ENCODE data around the gene CDKN2AIP.

Gene CDKN2AIP

DNA sequence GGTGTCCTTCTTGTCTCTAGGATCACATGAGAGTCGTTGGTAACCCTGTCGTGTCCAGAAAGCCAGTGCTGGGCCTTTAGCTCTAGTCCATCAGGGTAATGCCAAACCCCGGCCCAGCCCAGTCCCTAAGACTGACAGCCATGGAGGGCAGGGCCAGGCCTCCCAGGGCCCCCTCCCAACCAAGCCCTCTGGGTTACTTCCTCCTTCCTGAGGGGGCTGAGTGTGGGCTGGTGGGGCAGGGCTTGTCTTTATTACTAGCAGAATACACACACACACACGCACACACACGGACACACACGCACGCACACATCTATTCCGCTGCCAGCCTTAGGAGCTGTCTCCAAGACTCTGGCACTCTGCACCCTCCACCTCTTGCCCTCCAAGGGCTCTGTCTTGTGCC is 35.6 kb upstream of the CDKN2AIP start:
- Histone ChIP-seq H2BK12ac (ENCODE audit: low read length) (no peak overlapping the region), H3K79me1 (ENCODE audit: low read depth, low read length) (no peaks in the 10 kb centered on the region), H3K9ac (ENCODE audit: low read depth, low read length, poor library complexity) (no peak overlapping the region), H3K9me3 (replicated peaks in 1 of 2; ENCODE audit: control insufficient read depth in 2 of 2, insufficient read depth in 1 of 2, low read depth in 1 of 2, low read length in 2 of 2) (no peaks in the 10 kb centered on the region), H4K91ac (ENCODE audit: low read depth, low read length, poor library complexity) (no peak overlapping the region), H3K4ac (ENCODE audit: low read length) (no peak overlapping the region), H2AK5ac (ENCODE audit: low read depth, low read length) (peak overlapping the region; percentile 76), H2AFZ (ENCODE audit: low read length) (no peak overlapping the region), H4K8ac (ENCODE audit: low read depth, low read length) (no peak overlapping the region), H3K4me1 (ENCODE audit: control insufficient read depth in 2 of 2, insufficient read depth in 1 of 2, low read depth in 1 of 2, low read length in 2 of 2) (peaks cover 2 to 3% of the 10 kb centered on the region in 2 donors), H3K14ac (ENCODE audit: low read length) (no peak overlapping the region), H2BK5ac (ENCODE audit: low read length) (no peak overlapping the region), H3K36me3 (replicated peaks in 1 of 2; ENCODE audit: control insufficient read depth in 2 of 2, insufficient read depth in 2 of 2, low read length in 2 of 2) (no peaks in the 10 kb centered on the region), H2BK15ac (ENCODE audit: low read length) (no peak overlapping the region), H2BK120ac (ENCODE audit: low read depth, low read length) (no peak overlapping the region), H3K4me3 (ENCODE audit: low read length in 2 of 2) (no peak overlapping the region), H3K27ac (replicated peaks; ENCODE audit: low read length) (no peak overlapping the region), H3K4me2 (ENCODE audit: insufficient read depth, low read length, poor library complexity, severe bottlenecking) (no peak overlapping the region), H3K18ac (ENCODE audit: low read length) (peak overlapping the region; percentile 14), H3K23ac (ENCODE audit: low read depth, low read length, poor library complexity) (no peak overlapping the region), H3K27me3 (ENCODE audit: control insufficient read depth in 3 of 3, insufficient read depth in 3 of 3, low read depth in 1 of 3, low read length in 3 of 3) (peaks cover 0 to under 1% (median 0%) of the 10 kb centered on the region in 3 experiments)
- no CpG with 5 or more reads among the region's 8 CpGs for WGBS, 2 donors (ENCODE audit: extremely low coverage in 2 of 2, insufficient read length in 2 of 2, insufficient replicate concordance in 1 of 2)
- DNase-seq (ENCODE audit: low spot score), result no peak

- Histone ChIP-seq H2BK12ac (ENCODE audit: low read length) (no peak overlapping the region), H3K14ac (ENCODE audit: low read length) (no peak overlapping the region), H3K36me3 (replicated peaks in 1 of 2; ENCODE audit: control insufficient read depth in 2 of 2, insufficient read depth in 2 of 2, low read length in 2 of 2) (no peaks in the 10 kb centered on the region), H3K27ac (replicated peaks; ENCODE audit: low read length) (no peak overlapping the region), H2BK5ac (ENCODE audit: low read length) (no peak overlapping the region), H3K23ac (ENCODE audit: low read depth, low read length, poor library complexity) (no peak overlapping the region), H3K27me3 (ENCODE audit: control insufficient read depth in 3 of 3, insufficient read depth in 3 of 3, low read depth in 1 of 3, low read length in 3 of 3) (no peaks in the 10 kb centered on the region), H3K9me3 (replicated peaks in 1 of 2; ENCODE audit: control insufficient read depth in 2 of 2, insufficient read depth in 1 of 2, low read depth in 1 of 2, low read length in 2 of 2) (no peaks in the 10 kb centered on the region), H3K9ac (ENCODE audit: low read depth, low read length, poor library complexity) (no peak overlapping the region), H3K18ac (ENCODE audit: low read length) (no peak overlapping the region), H3K4me1 (ENCODE audit: control insufficient read depth in 2 of 2, insufficient read depth in 1 of 2, low read depth in 1 of 2, low read length in 2 of 2) (peaks cover 2 to 3% of the 10 kb centered on the region in 2 donors), H3K79me1 (ENCODE audit: low read depth, low read length) (no peaks in the 10 kb centered on the region), H3K4me2 (ENCODE audit: insufficient read depth, low read length, poor library complexity, severe bottlenecking) (no peak overlapping the region), H2AFZ (ENCODE audit: low read length) (no peak overlapping the region), H2BK120ac (ENCODE audit: low read depth, low read length) (no peak overlapping the region), H3K4me3 (ENCODE audit: low read length in 2 of 2) (no peak overlapping the region), H2BK15ac (ENCODE audit: low read length) (no peak overlapping the region), H3K4ac (ENCODE audit: low read length) (no peak overlapping the region), H4K91ac (ENCODE audit: low read depth, low read length, poor library complexity) (no peak overlapping the region), H2AK5ac (ENCODE audit: low read depth, low read length) (no peak overlapping the region), H4K8ac (ENCODE audit: low read depth, low read length) (no peak overlapping the region)
- no CpG with 5 or more reads among the region's 4 CpGs for WGBS, 2 donors (ENCODE audit: extremely low coverage in 2 of 2, insufficient read length in 2 of 2, insufficient replicate concordance in 1 of 2)
- DNase-seq (ENCODE audit: low spot score), result no peak
Measured at GRCh38 chr4:183409483-183409882, 35.0 kb upstream of the CDKN2AIP start.

GRCh38 chr4:183409934-183410333 is 34.5 kb upstream of the CDKN2AIP start:
- no peak overlapping the region for H3K9ac ChIP-seq (ENCODE audit: low read depth, low read length, poor library complexity)
- no peak overlapping the region for H3K18ac ChIP-seq (ENCODE audit: low read length)
- no peak overlapping the region for H2AK5ac ChIP-seq (ENCODE audit: low read depth, low read length)
- no peak overlapping the region for H3K4ac ChIP-seq (ENCODE audit: low read length)
- H2AFZ ChIP-seq (ENCODE audit: low read length), result no peak overlapping the region
- DNase-seq (ENCODE audit: low spot score), result no peak
- H2BK120ac ChIP-seq (ENCODE audit: low read depth, low read length), result no peak overlapping the region
- no peak overlapping the region for H3K27ac ChIP-seq (replicated peaks; ENCODE audit: low read length)
- H3K23ac ChIP-seq (ENCODE audit: low read depth, low read length, poor library complexity), result no peak overlapping the region
- H4K91ac ChIP-seq (ENCODE audit: low read depth, low read length, poor library complexity), result no peak overlapping the region
- no peak overlapping the region for H3K4me2 ChIP-seq (ENCODE audit: insufficient read depth, low read length, poor library complexity, severe bottlenecking)
- H2BK15ac ChIP-seq (ENCODE audit: low read length), result no peak overlapping the region
- no peak overlapping the region for H4K8ac ChIP-seq (ENCODE audit: low read depth, low read length)
- no peaks in the 10 kb centered on the region for H3K27me3 ChIP-seq (ENCODE audit: control insufficient read depth in 3 of 3, insufficient read depth in 3 of 3, low read depth in 1 of 3, low read length in 3 of 3)
- H3K9me3 ChIP-seq (replicated peaks in 1 of 2; ENCODE audit: control insufficient read depth in 2 of 2, insufficient read depth in 1 of 2, low read depth in 1 of 2, low read length in 2 of 2), result no peaks in the 10 kb centered on the region
- H3K79me1 ChIP-seq (ENCODE audit: low read depth, low read length), result no peaks in the 10 kb centered on the region
- no peaks in the 10 kb centered on the region for H3K36me3 ChIP-seq (replicated peaks in 1 of 2; ENCODE audit: control insufficient read depth in 2 of 2, insufficient read depth in 2 of 2, low read length in 2 of 2)
- H3K4me3 ChIP-seq (ENCODE audit: low read length in 2 of 2), result no peak overlapping the region
- WGBS, 2 donors (ENCODE audit: extremely low coverage in 2 of 2, insufficient read length in 2 of 2, insufficient replicate concordance in 1 of 2), result no CpG with 5 or more reads among the region's 9 CpGs
- H2BK5ac ChIP-seq (ENCODE audit: low read length), result no peak overlapping the region
- H2BK12ac ChIP-seq (ENCODE audit: low read length), result no peak overlapping the region
- H3K14ac ChIP-seq (ENCODE audit: low read length), result no peak overlapping the region
- H3K4me1 ChIP-seq (ENCODE audit: control insufficient read depth in 2 of 2, insufficient read depth in 1 of 2, low read depth in 1 of 2, low read length in 2 of 2), result peaks cover 2 to 3% of the 10 kb centered on the region in 2 donors

GRCh38 chr4:183411291-183411861 is 33.1 kb upstream of the CDKN2AIP start:
- no peak for DNase-seq (ENCODE audit: low spot score)
- Histone ChIP-seq H3K4me2 (ENCODE audit: insufficient read depth, low read length, poor library complexity, severe bottlenecking) (no peak overlapping the region), H3K4me1 (ENCODE audit: control insufficient read depth in 2 of 2, insufficient read depth in 1 of 2, low read depth in 1 of 2, low read length in 2 of 2) (peaks cover 3 to 5% of the 10 kb centered on the region in 2 donors), H3K4me3 (ENCODE audit: low read length in 2 of 2) (no peak overlapping the region), H2BK15ac (ENCODE audit: low read length) (no peak overlapping the region), H3K18ac (ENCODE audit: low read length) (no peak overlapping the region), H2AFZ (ENCODE audit: low read length) (no peak overlapping the region), H2BK120ac (ENCODE audit: low read depth, low read length) (no peak overlapping the region), H3K4ac (ENCODE audit: low read length) (no peak overlapping the region), H3K36me3 (replicated peaks in 1 of 2; ENCODE audit: control insufficient read depth in 2 of 2, insufficient read depth in 2 of 2, low read length in 2 of 2) (no peaks in the 10 kb centered on the region), H4K91ac (ENCODE audit: low read depth, low read length, poor library complexity) (no peak overlapping the region), H2BK5ac (ENCODE audit: low read length) (no peak overlapping the region), H3K27ac (replicated peaks; ENCODE audit: low read length) (no peak overlapping the region), H3K9ac (ENCODE audit: low read depth, low read length, poor library complexity) (no peak overlapping the region), H4K8ac (ENCODE audit: low read depth, low read length) (no peak overlapping the region), H3K9me3 (replicated peaks in 1 of 2; ENCODE audit: control insufficient read depth in 2 of 2, insufficient read depth in 1 of 2, low read depth in 1 of 2, low read length in 2 of 2) (no peaks in the 10 kb centered on the region), H2BK12ac (ENCODE audit: low read length) (no peak overlapping the region), H3K23ac (ENCODE audit: low read depth, low read length, poor library complexity) (no peak overlapping the region), H2AK5ac (ENCODE audit: low read depth, low read length) (no peak overlapping the region), H3K79me1 (ENCODE audit: low read depth, low read length) (no peaks in the 10 kb centered on the region), H3K14ac (ENCODE audit: low read length) (no peak overlapping the region), H3K27me3 (ENCODE audit: control insufficient read depth in 3 of 3, insufficient read depth in 3 of 3, low read depth in 1 of 3, low read length in 3 of 3) (no peaks in the 10 kb centered on the region)
- no CpG with 5 or more reads among the region's 11 CpGs for WGBS, 2 donors (ENCODE audit: extremely low coverage in 2 of 2, insufficient read length in 2 of 2, insufficient replicate concordance in 1 of 2)

Data from neuronal stem cell (in vitro differentiated cells).